Body of pancreas (tissue), 4 donors: ENCODE measurements around the gene LRRC56. TPM values are rescaled to one million over a fixed set of nuclear protein-coding genes. Genes with fewer than 3 reads are reported as not detected.

ENCODE experiments used
- ATAC-seq: fragments of 150-250 bp; one replicate; pipeline ENCODE4 v1.9.1; 2016
- DNase-seq, 4 donors: peaks; one replicate each; pipeline ENCODE4 v3.0.0-alpha.2; 2019
- H3K27ac ChIP-seq, 4 donors: fragments of 200-600 bp; sonication (generic); 1 replicate in 3 of 4; 2 replicates in 1 of 4; pipeline versions ENCODE4 v1.5.1 to v1.6.1; 2016 to 2019; ENCODE audit warnings: mild to moderate bottlenecking in 1 of 4, mixed read lengths in 1 of 4, moderate library complexity in 1 of 4
- H3K27me3 ChIP-seq, 2 donors: fragments of 200-600 bp; sonication (generic); one replicate each; pipeline ENCODE4 v1.6.0; 2016; ENCODE audit warnings: mild to moderate bottlenecking in 1 of 2
- H3K36me3 ChIP-seq, 2 donors: fragments of 200-600 bp; sonication (generic); replicated peaks in 1 of 2; 2 replicates each; pipeline ENCODE4 v1.5.1; 2016; ENCODE audit warnings: low read depth in 2 of 2; ENCODE audit not compliant: insufficient read depth in 1 of 2
- H3K4me1 ChIP-seq: fragments of 200-600 bp; sonication (generic); one replicate; pipeline ENCODE4 v1.6.0; 2016
- H3K4me3 ChIP-seq, 2 donors: fragments of 200-600 bp; sonication (generic); 1 replicate in 1 of 2; 2 replicates in 1 of 2; pipeline ENCODE4 v1.5.1; 2016 to 2019
- H3K9me3 ChIP-seq, 3 donors: fragments of 200-600 bp; sonication (generic); 1 replicate in 2 of 3; 2 replicates in 1 of 3; pipeline ENCODE4 v1.5.1; 2016
- POLR2A ChIP-seq, 3 donors: fragments of 450-650 bp; IDR thresholded peaks; one replicate each; pipeline ENCODE4 v1.6.1; 2016; ENCODE audit warnings: antibody characterized with exemption in 3 of 3, mild to moderate bottlenecking in 2 of 3
- WGBS, 2 donors: methylation state at CpG; one replicate each; pipeline ENCODE4 v1.1.5; 2017; 5-methylcytosine and 5-hydroxymethylcytosine counted together
- intact Hi-C: fragments of 100-400 bp; cut with DNase I; formaldehyde crosslinking; loops from one replicate; pipeline ENCODE4 v1.15.1; 2023
- total RNA-seq, 2 donors: library from RNA; depleted of rRNA; stranded (reverse); fragments of >200 nt; gene quantifications; one replicate each; pipeline ENCODE4 v1.1.0, GENCODE V29; 2016
- TF ChIP-seq, protein P1 (sequence below), 7 experiments: fragments of 450-650 bp in 4 of 7; fragments of 200-600 bp in 3 of 7; sonication (generic) in 3 of 7; IDR thresholded peaks; one replicate each; pipeline ENCODE4 v1.5.1; 2016 to 2019; ENCODE audit warnings: antibody characterized with exemption in 7 of 7

LRRC56 gene
- total RNA-seq, 2 donors from 2014 or later: 1.6 to 2.3 TPM

GRCh38 chr11:579830-580601 is 42.7 kb downstream of the LRRC56 start:
- no peak overlapping the region for H3K4me3 ChIP-seq
- peaks cover 4 to 5% of the 10 kb centered on the region in 2 donors for H3K36me3 ChIP-seq
- DNase-seq: peak; percentile 39 to 69 (median 64)
- peak overlapping the region in 2 of 4 donors; percentile 13 to 54 for H3K27ac ChIP-seq
- TF ChIP-seq, protein P1, sequence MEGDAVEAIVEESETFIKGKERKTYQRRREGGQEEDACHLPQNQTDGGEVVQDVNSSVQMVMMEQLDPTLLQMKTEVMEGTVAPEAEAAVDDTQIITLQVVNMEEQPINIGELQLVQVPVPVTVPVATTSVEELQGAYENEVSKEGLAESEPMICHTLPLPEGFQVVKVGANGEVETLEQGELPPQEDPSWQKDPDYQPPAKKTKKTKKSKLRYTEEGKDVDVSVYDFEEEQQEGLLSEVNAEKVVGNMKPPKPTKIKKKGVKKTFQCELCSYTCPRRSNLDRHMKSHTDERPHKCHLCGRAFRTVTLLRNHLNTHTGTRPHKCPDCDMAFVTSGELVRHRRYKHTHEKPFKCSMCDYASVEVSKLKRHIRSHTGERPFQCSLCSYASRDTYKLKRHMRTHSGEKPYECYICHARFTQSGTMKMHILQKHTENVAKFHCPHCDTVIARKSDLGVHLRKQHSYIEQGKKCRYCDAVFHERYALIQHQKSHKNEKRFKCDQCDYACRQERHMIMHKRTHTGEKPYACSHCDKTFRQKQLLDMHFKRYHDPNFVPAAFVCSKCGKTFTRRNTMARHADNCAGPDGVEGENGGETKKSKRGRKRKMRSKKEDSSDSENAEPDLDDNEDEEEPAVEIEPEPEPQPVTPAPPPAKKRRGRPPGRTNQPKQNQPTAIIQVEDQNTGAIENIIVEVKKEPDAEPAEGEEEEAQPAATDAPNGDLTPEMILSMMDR (IDR thresholded peaks at IDR 0.05): no peak
- TF ChIP-seq POLR2A (IDR thresholded peaks at IDR 0.05): no peak
- ATAC-seq: no peak
- H3K4me1 ChIP-seq: peaks cover 52% of the 10 kb centered on the region
- 32 to 34% methylated on average over 10 to 20 of the region's 20 CpGs for WGBS, 2 donors
- intact Hi-C loops: no loop called here
- H3K27me3 ChIP-seq: no peaks in the 10 kb centered on the region
- no peaks in the 10 kb centered on the region for H3K9me3 ChIP-seq

DNA sequence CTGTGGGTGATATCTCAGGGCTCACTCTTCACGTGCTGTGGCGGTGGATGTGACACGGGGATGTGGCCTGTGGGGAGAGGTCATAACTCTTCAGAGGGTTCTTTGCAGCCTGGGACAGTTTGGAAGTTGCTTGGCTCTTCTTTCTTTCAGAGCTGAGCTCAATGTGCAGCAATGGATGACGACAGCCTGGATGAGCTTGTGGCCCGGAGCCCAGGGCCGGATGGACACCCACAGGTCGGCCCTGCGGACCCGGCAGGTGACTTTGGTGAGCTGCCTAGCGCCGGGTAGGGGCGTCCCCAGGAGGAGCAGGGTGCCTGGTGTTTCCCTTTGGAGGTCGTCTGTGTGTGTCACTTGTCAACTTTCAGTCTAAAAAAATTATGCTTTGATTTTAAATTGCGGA is 44.0 kb downstream of the LRRC56 start:
- Histone ChIP-seq H3K36me3 (peaks cover 4 to 5% of the 10 kb centered on the region in 2 donors), H3K9me3 (no peaks in the 10 kb centered on the region)

GRCh38 chr11:581752-582151 is 44.4 kb downstream of the LRRC56 start:
- H3K4me3 ChIP-seq: no peak overlapping the region
- H3K27ac ChIP-seq: no peak overlapping the region
- TF ChIP-seq, protein P1 (IDR thresholded peaks at IDR 0.05): no peak
- TF ChIP-seq POLR2A (IDR thresholded peaks at IDR 0.05): no peak
- peaks cover 5% of the 10 kb centered on the region in 2 donors for H3K36me3 ChIP-seq
- peaks cover 47% of the 10 kb centered on the region for H3K4me1 ChIP-seq
- H3K27me3 ChIP-seq: no peaks in the 10 kb centered on the region
- intact Hi-C loops: no loop called here
- no peak for DNase-seq
- no peaks in the 10 kb centered on the region for H3K9me3 ChIP-seq
- no peak for ATAC-seq
- WGBS, 2 donors: 78 to 80% methylated on average over 11 to 17 of the region's 17 CpGs

More for the DNA sequence above, 44.0 kb downstream of the LRRC56 start:
- H3K4me3 ChIP-seq: no peak overlapping the region
- 81 to 85% methylated on average over 5 to 14 of the region's 14 CpGs for WGBS, 2 donors
- DNase-seq (no peak), ATAC-seq (no peak)
- H3K27ac ChIP-seq: no peak overlapping the region
- H3K27me3 ChIP-seq: no peaks in the 10 kb centered on the region
- TF ChIP-seq, protein P1 (IDR thresholded peaks at IDR 0.05): no peak
- TF ChIP-seq POLR2A (IDR thresholded peaks at IDR 0.05): no peak
- H3K4me1 ChIP-seq: peaks cover 47% of the 10 kb centered on the region
- intact Hi-C loops: no loop called here

DNA sequence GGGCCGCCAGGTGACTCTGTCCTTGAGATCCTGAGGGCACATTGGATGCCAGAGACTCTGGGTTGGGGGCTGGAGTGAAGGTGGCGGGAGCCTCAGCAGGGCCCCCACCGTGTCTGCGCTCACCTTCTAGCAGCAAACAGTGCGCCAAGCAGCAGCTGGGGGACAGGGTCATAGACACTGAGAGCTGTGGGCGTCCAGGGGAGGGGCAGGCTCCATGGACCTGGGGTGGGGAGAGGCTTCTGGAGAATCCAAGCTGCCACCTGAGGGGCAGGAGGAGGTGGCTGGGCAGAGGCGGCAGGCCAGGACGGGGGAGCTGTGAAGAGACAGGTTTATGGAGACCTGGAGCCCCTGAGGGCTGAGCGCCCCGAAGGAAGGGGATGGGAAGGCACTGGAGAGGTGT is 47.0 kb downstream of the LRRC56 start:
- intact Hi-C loops: no loop called here
- Histone ChIP-seq H3K4me3 (no peak overlapping the region), H3K4me1 (peaks cover 22% of the 10 kb centered on the region), H3K27ac (no peak overlapping the region), H3K36me3 (peaks cover 5 to 18% of the 10 kb centered on the region in 2 donors), H3K27me3 (no peaks in the 10 kb centered on the region), H3K9me3 (no peaks in the 10 kb centered on the region)
- no peak for ATAC-seq
- no peak for DNase-seq
- TF ChIP-seq, protein P1 (IDR thresholded peaks at IDR 0.05): no peak
- no peak for TF ChIP-seq POLR2A (IDR thresholded peaks at IDR 0.05)
- WGBS, 2 donors: 85 to 90% methylated on average over 9 to 10 of the region's 10 CpGs
